Stimulated activated CD8-positive, alpha-beta memory T cell treated with anti-CD3 and anti-CD28 coated beads, Interleukin-2, amount 100 ng/mL, for 48 hours (primary cell): ENCODE data around the gene CCDC88C.
"Not testable (repeated sequence)": the region's sequence is repeated elsewhere in the genome, so short reads cannot be mapped to it uniquely, and the experiment has no call there.

Source experiments
- DNase-seq, 2 donors: peaks; one replicate each; pipeline ENCODE4 v3.0.0-alpha.2; 2020; ENCODE audit warnings: low read depth in 2 of 2

Gene CCDC88C, protein sequence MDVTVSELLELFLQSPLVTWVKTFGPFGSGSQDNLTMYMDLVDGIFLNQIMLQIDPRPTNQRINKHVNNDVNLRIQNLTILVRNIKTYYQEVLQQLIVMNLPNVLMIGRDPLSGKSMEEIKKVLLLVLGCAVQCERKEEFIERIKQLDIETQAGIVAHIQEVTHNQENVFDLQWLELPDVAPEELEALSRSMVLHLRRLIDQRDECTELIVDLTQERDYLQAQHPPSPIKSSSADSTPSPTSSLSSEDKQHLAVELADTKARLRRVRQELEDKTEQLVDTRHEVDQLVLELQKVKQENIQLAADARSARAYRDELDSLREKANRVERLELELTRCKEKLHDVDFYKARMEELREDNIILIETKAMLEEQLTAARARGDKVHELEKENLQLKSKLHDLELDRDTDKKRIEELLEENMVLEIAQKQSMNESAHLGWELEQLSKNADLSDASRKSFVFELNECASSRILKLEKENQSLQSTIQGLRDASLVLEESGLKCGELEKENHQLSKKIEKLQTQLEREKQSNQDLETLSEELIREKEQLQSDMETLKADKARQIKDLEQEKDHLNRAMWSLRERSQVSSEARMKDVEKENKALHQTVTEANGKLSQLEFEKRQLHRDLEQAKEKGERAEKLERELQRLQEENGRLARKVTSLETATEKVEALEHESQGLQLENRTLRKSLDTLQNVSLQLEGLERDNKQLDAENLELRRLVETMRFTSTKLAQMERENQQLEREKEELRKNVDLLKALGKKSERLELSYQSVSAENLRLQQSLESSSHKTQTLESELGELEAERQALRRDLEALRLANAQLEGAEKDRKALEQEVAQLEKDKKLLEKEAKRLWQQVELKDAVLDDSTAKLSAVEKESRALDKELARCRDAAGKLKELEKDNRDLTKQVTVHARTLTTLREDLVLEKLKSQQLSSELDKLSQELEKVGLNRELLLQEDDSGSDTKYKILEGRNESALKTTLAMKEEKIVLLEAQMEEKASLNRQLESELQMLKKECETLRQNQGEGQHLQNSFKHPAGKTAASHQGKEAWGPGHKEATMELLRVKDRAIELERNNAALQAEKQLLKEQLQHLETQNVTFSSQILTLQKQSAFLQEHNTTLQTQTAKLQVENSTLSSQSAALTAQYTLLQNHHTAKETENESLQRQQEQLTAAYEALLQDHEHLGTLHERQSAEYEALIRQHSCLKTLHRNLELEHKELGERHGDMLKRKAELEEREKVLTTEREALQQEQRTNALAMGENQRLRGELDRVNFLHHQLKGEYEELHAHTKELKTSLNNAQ (N-terminal part only)

DNA sequence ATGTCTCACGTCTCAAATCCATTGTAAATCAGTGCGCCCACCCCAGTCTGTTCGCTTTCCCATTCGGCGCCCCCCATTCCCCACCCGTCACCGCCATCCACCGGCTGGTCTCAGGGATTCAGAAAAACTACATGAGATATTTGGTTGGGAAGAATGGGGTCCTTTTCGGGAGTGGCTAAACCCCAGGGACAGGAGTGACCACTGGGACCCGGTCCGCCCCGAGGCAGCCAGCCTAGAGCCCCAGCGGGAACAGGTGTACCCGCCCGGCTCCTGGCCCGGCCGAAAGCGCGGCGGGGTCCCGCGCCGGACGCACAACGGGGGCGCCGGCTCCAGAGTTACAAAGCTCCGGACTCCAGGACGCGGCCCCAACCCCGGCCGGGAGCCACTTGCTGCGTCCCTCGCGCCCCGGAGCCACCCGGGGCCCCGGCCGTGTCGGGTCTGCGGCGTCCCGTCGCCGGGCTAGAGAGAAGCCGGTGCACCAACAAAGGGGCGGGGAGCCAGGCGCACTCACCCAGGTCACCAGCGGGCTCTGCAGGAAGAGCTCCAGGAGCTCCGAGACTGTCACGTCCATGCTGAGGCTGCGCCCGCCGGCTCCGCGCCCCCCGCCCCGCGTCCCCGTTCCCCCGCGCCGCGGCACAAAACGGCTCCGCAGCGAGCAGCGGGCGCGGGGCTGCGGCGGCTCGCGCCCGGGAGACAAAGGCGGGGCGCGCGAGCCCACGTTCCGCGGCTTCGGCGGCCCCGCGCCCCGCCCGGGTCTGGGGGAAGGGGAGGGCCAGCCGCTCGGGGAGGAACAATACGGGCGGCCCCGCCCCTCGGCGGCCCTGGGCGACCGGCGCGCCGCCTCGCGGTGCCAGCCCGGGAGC, at the start of gene CCDC88C:
Gene CCDC88C, minus strand, starts transcription at position 701 of the 863 bp plus-strand sequence. Its CDS starts 130 bp downstream, at position 571.
- peak; percentile 61 to 71 for DNase-seq

DNA sequence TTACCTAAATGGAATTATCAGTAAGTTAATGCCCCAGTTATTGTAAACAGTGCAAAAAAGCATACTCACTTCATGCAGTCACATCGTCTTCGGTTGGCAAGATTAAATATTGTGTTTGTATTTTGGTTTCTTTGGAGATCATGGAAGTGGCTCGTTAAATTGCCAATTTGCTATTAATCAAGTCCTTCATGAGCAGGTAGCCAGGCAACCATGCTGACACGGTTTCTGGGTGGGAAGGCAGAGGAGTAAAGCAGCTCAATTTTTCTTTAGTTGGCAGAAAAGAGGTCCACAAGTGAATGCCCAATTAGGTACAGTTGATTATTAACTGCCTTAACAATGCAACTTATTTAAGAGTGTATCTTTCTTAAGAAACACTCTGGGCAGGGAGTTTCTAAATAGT, 48.6 kb upstream of the CCDC88C start:
- no peak for DNase-seq

DNA sequence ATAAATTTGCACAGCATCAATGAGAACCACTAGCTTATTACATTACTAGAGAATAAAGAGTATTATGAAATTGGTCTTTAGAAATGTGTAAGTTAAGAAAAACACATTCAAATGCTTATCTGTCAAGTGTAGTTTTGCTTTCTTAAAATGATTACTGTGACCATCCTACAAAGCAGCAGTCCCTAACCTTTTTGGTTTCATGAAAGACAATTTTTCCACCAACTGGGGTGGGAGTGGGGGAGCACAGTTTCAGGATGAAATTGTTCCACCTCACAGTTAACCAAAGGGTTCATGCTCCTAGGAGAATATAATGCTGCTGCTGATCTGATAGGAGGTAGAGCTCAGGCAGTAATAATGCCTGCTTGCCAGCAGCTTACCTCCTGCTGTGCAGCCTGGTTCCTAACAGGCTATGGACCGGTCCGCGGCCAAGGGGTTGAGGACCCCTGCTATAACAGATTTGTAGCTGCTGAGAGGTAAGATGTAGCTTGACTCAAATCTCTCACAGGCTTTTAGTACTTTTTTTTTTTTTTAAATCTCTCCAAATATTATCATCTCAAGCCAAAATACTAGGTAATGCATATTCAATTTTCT, 47.1 kb upstream of the CCDC88C start:
- DNase-seq, result peak in 1 of 2 donors; percentile 8

DNA sequence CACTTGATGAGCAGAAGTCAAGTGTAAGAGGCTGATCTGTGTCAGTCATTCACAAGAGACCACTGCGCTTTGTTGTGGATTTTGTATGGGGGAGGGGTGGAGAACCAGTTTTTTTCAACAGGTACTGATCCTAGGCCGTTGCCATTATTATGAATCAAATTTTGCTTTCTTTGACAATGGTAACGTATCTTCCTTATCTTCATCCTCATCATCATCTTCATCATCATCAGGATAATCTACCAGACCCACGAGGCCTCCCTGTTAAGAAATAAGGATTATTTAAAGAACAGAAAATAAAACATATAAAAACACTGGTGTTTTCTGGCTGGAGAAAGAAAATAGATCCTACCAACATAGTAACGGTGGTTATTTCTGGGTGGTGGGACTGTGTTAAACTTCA, 41.0 kb upstream of the CCDC88C start:
- DNase-seq, result no peak

DNA sequence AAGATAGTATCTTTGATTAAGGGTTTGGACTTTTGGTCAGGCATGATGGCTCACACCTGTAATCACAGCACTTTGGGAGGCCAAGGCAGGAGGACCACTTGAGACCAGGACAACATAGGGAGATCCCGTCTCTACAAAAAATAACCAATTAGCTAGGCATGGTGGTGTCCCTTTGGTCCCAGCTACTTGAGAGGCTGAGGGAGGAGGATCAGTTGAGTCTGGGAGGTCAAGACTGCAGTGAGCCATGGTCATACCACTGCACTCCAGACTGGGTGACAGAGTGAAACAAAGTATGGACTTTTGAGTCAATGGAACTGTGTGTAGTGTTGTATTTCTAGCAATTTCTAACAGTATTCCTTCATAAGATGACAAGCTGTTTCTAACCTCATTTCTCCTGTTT, 38.7 kb upstream of the CCDC88C start:
- no peak for DNase-seq

DNA sequence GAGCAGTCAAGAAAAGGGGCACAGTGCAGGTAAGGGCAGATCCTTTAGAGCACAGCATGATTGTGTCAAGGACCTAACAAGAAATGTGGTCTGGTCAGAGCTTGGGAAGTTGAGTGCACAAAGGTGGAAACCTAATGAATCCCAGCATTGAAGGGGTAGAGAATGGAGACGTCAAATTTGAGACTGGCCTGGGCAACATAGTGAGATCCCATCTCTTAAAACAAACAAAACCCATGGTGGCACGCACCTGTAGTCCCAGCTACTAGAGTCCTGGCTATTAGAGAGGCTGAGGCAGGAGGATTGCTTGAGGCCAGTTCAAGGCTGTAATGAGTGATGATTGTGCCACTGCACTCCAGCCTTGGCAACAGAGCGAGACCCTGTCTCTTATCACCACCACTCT, 37.0 kb upstream of the CCDC88C start:
- DNase-seq, result no peak

DNA sequence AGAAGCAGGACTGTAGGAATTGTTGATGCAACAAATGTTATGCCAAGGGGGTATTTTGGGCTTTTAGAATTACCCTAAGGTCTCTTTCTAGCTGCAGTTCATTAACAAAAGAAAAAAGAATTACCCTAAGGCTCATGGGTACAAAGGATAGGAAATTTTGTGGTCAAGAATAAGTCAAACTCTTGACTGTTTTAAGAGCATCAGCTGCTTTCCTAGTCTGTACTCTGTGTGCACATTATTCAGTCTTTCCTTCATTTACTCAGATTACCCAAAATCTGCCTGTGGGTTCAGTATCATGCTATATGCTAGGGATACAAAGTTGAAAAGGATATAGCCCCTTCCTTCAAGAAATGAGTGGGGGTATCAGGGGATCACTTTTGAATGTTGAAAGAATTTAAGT, 36.5 kb upstream of the CCDC88C start:
- DNase-seq, result no peak

DNA sequence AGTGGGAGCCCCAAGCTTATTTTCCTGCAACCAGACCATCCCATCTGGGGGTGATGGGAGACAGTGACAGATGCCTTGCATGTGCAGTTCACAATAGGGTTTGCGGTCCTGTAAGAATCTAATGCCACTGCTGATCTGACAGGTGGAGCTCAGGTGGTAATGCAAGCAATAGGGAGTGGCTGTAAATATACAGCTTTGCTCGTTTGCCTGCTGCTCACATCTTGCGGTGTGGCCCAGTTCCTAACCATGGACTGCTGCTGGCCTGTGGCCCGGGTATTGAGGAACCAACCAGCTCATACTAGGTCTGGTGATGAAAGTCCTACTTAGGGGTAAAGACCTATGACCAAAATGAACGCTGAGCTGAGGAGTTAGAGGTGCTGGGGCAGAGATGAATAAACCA, 36.1 kb upstream of the CCDC88C start:
- no peak for DNase-seq

DNA sequence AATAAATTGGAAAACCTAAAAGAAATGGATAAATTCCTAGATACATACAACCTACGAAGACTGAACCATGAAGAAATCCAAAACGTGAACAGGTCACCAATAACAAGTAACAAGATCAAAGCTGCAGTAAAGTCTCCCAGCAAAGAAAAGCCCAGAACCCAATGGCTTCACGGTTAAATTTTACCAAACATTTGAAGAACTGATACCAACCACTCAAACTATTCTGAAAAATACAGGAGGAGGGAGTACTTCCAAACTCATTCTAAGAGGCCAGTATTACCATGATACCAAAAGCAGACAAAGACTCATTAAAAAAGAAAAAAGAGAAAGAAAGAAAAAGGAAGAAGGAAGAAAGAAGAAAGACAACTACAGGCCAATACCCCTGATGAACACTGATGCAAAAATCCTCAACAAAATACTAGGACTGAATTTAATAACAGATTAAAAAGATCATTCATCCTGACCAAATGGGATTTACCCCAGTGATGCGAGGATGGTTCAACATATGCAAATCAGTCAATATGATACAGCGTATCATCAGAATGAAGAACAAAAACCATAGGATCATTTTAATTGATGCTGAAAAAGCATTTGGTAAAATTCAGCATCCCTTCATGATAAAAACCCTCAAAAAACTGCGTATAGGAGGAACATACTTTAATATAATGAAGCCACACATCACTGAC, 26.9 kb upstream of the CCDC88C start:
- DNase-seq, result no peak

DNA sequence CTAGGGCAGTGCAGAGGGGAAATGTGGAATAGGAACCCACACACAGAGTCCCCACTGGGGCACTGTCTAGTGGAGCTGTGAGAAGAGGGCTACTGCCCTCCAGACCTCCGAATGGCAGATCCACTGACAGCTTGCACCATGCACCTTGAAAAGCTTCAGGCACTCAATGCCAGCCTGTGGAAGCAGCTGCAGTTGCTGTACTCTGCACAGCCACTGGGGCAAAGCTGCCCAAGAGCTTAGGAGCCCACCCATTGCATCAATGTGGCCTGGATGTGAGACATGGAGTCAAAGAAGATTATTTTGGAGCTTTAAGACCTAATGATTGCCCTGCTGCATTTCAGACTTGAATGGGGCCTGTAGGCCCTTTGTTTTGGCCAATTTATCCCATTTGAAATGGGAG, 21.7 kb upstream of the CCDC88C start:
- DNase-seq, result no peak

DNA sequence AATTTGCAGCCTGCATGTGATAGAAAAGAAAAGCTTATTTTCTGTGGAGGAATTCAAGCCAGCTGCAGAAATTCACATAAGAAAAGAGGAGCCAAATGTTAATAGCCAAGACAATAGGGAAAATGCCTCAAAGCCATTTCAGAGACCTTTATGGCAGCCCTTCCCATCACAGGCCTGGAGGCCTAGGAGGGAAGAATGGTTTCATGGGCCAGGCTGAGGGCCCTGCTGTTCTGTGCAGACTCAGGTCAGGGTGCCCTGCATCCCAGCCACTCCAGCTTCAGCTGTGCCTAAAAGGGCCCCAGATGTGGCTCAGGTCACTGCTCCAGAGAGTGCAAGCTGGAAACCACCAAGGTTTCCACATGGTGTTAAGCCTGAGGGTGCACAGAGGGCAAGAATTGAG, 21.2 kb upstream of the CCDC88C start:
- no peak for DNase-seq

DNA sequence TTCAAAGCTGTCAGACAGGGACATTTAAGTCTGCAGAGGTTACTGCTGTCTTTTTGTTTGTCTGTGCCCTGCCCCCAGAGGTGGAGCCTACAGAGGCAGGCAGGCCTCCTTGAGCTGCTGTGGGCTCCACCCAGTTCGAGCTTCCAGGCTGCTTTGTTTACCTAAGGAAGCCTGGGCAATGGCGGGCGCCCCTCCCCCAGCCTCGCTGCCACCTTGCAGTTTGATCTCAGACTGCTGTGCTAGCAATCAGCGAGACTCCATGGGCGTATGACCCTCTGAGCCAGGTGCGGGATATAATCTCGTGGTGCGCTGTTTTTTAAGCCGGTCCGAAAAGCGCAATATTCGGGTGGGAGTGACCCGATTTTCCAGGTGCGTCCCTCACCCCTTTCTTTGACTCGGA, 18.6 kb upstream of the CCDC88C start:
- not testable (repeated sequence) for DNase-seq

DNA sequence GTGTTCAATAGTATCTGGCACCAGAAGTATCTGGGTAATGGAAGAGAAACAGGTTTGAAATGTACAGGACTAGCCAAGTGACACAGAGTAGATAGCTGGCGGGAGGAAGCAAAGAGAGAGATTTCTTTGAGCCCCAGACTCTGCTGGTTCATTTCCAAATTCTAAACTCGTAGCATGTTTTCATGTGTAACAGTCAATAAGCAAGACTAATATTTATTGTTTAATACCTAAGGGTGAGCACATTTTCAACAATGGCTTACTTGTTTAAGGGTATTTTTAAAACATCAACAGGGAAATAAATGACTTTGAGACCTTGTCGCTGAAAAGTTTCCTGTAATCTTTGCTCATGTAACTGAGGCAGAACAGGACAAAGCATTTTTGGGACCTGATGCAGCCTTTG, 11.8 kb upstream of the CCDC88C start:
- DNase-seq, result no peak

DNA sequence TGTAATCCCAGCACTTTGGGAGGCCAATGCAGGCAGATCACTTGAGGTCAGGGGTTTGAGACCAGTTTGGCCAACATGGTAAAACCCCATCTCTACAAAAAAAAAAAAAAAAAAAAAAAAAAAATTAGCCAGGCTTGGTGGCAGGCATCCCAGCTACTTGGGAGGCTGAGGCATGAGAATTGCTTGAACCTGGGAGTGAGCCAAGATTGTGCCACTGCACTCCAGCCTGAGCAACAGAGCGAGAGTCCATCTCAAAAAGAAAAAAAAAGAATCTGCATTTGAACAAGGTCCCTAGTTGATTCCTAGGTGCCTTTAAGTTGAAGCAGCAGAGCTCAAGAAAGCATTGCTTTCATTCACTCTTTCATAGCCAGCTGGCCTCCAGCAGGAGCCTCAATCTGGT, 11.3 kb upstream of the CCDC88C start:
- DNase-seq, result not testable (repeated sequence)

DNA sequence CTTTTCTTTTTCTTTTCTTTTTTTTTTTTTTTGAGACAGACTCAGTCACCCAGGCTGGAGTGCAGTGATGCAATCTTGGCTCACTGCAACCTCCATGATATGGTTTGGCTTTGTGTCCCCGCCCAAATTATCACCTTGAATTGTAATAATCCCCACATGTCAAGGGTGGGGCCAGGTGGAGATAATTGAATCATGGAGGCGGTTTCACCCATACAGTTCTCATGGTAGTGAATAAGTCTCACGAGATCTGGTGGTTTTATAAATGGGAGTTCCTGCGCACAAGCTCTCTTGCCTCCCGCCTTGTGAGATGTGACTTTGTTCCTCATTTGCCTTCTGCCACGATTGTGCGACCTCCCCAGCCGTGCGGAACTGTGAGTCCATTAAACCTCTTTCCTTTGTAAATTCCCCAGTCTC, 7.9 kb upstream of the CCDC88C start:
- DNase-seq, result not testable (repeated sequence)

DNA sequence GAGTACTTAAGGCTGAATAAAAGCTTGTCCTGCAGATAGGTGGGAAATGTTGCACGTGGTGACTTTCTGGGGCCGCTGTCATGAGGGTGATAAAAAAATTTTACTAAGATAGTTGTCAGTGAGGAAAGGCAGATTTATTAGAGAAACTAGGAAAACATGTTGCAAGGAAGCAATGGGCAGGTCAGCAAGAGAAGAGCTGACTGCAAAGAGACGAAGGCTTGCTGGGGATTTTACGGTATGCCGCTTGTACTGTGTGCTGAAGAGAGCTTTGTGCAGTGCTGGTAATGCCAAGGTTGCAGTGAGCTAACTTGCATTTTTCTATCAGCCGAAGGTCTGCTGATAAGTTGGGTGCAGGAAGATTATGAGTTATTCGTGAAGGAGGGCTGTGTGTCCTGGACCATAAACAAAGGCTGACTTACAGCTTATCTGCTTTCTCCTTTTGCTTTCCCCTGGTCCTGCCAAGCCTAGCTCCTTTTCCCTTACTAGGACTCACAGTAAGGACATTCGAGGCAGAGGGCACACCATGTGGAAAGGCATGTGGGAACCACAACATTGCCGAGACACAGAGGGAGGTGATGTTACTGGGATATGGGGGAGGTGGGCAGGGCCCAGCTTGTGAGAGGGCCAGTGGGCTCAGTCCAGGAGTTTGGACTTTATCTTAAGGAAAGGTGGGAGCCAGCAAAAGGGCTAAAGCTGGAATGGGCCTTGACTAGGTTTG, 7.4 kb upstream of the CCDC88C start:
- no peak for DNase-seq

DNA sequence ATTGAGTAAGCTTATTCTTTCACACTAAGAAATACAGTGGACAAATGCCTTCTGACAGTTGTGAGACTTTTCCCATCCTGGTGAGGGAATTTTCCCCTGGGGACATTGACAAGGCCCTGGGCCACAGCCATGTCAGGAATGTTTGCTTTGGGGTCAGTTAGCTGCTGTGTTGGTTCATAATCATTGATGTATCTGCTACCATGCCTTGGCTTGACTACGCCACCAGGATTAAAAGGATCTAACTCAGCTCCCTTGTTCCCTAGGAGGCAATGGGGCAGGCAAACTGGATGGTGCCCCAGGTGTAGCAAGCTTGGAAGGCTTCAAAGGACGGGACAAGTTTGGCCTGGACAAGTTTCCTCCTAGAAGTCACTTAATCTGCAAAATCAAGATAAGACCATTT, 3.1 kb upstream of the CCDC88C start:
- no peak for DNase-seq

DNA sequence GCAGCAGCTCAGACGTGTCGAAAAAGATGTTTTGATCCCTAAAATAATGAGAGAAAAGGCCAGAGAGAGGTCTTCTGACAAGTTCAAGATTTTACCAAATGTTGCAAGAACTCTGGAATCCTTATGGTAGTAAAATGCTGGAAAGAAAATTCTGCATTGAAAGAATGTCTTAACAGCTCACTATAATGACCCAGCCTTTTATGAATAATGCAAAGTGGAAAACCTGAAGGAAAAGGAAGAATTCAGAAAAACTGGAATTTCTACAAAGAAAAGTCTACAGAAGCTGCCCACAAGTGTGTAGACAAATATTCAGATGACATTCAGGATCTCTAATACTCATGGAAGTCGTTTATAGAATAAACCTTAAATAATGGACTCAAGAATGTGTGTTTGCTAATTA, 1.8 kb upstream of the CCDC88C start:
- no peak for DNase-seq

DNA sequence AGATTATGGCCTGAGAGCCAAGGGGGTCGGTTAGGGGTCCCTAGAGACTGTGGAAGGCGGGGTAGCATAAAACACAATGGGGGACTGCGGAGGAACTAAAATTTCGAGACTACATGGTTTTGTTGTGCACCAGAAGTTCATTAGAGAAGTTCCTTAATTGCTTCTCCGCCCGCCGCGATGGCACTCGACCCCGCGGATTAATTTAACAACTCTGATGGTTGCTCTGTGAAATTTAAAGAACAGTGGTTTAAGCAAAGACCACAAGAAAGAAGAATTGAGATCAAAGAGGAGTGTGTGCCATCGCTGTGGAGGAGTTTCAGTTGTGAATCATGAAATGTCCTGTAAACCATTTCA, 1.4 kb upstream of the CCDC88C start:
- DNase-seq, result no peak
